Smooth muscle cell (in vitro differentiated cells): ENCODE results near the gene ACAP2. TPM values are rescaled to one million over a fixed set of nuclear protein-coding genes. Genes with fewer than 3 reads are reported as not detected.

Source experiments
- DNase-seq: peaks from one replicate; lab custom pipeline; 2025; ENCODE audit not compliant: unreplicated experiment; lab: John Stamatoyannopoulos, UW
- H2AFZ ChIP-seq: fragments of 200-600 bp; sonication (generic); 2 replicates; pipeline ENCODE4 v1.6.0; 2016; ENCODE audit warnings: antibody characterized with exemption, low read depth, mild to moderate bottlenecking
- H3F3A ChIP-seq: fragments of 200-600 bp; sonication (generic); 2 replicates; pipeline ENCODE4 v1.6.0; 2017; ENCODE audit warnings: antibody characterized with exemption, low read depth
- H3K27ac ChIP-seq: fragments of 200-600 bp; sonication (generic); 2 replicates; pipeline ENCODE4 v1.5.1; 2016; ENCODE audit warnings: low read depth, mild to moderate bottlenecking
- H3K27me3 ChIP-seq: fragments of 200-600 bp; sonication (generic); 2 replicates; pipeline ENCODE4 v1.6.1; 2016; ENCODE audit warnings: low read depth, mild to moderate bottlenecking
- H3K36me3 ChIP-seq: fragments of 200-600 bp; sonication (generic); 2 replicates; pipeline ENCODE4 v1.5.1; 2016; ENCODE audit warnings: low read depth
- H3K4me1 ChIP-seq: fragments of 200-600 bp; sonication (generic); 2 replicates; pipeline ENCODE4 v1.5.1; 2016; ENCODE audit warnings: low read depth
- H3K4me2 ChIP-seq: fragments of 200-600 bp; sonication (generic); 2 replicates; pipeline ENCODE4 v1.6.0; 2016; ENCODE audit warnings: mild to moderate bottlenecking
- H3K4me3 ChIP-seq: fragments of 200-600 bp; sonication (generic); 2 replicates; pipeline ENCODE4 v1.5.1; 2016; ENCODE audit warnings: mild to moderate bottlenecking
- H3K79me2 ChIP-seq: fragments of 200-600 bp; sonication (generic); 2 replicates; pipeline ENCODE4 v1.6.0; 2016; ENCODE audit warnings: low read depth, mild to moderate bottlenecking
- H3K9ac ChIP-seq: fragments of 200-600 bp; sonication (generic); 2 replicates; pipeline ENCODE4 v1.6.0; 2016; ENCODE audit warnings: low read depth
- H3K9me3 ChIP-seq: fragments of 200-600 bp; sonication (generic); replicated peaks from 2 replicates; pipeline ENCODE4 v1.5.1; 2016; ENCODE audit warnings: low read depth
- H4K20me1 ChIP-seq: fragments of 200-600 bp; sonication (generic); 2 replicates; pipeline ENCODE4 v1.6.0; 2016; ENCODE audit warnings: low read depth
- WGBS: methylation state at CpG from one replicate; pipeline ENCODE4 v1.1.7; 2016; ENCODE audit warnings: low lambda C conversion rate; 5-methylcytosine and 5-hydroxymethylcytosine counted together
- polyA plus RNA-seq: library from polyadenylated mRNA; unstranded; fragments of >200 nt; fragmentation: Nextera tagmentation; extraction: Ambion mirVana; gene quantifications from 2 replicates; pipeline ENCODE4 v1.2.1, GENCODE V29; 2016
- total RNA-seq: library from RNA; depleted of rRNA; stranded (reverse); fragments of >200 nt; gene quantifications from 2 replicates; pipeline ENCODE4 v1.2.3, GENCODE V29; 2014
- TF ChIP-seq, protein P1 (sequence below): fragments of 200-600 bp; sonication (generic); IDR thresholded peaks from 2 replicates; pipeline ENCODE4 v1.5.1; 2017; ENCODE audit warnings: borderline replicate concordance, mild to moderate bottlenecking, antibody characterized with exemption; ENCODE audit not compliant: insufficient read depth, poor library complexity, severe bottlenecking

ACAP2 gene
- total and polyA plus RNA-seq, 2 experiments from 2014 or later, result 19.8 to 41.8 TPM

DNA sequence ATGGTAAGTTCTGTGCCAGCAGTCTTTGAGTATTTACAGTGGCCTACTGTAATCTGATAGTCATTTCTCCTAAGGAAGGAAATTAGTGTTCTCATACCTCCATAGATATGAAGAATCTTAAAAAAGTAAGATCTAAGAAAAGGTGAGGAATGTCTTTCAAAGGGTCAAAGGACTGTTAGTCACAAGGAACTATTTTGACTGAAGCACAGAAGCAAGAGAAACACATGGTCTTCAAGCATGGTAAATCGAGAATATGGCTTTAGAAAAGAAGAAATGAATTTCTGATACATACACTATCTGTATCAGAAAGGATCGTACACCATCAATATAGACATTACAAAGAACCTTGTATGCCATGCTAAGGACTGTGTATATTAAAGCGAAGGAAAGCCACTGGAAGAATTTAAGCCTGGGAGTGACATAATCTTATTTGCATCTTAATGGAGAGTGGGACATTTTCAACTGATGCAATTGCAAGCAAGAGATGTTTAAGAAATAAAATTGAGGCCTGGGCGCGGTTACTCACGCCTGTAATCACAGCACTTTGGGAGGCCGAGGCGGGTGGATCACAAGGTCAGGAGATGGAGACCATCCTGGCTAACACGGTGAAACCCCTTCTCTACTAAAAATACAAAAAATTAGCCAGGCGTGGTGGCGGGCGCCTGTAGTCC is 5.5 kb upstream of the ACAP2 start:
- no peak overlapping the region for H3K27ac ChIP-seq
- H3K36me3 ChIP-seq, result no peaks in the 10 kb centered on the region
- H3K4me2 ChIP-seq, result no peak overlapping the region
- H4K20me1 ChIP-seq, result no peaks in the 10 kb centered on the region
- H3K4me1 ChIP-seq, result peaks cover 15% of the 10 kb centered on the region
- H3K9me3 ChIP-seq, result no peaks in the 10 kb centered on the region
- H3K79me2 ChIP-seq, result no peaks in the 10 kb centered on the region
- DNase-seq, result no peak
- no peaks in the 10 kb centered on the region for H3K27me3 ChIP-seq
- H3F3A ChIP-seq, result no peaks in the 10 kb centered on the region
- H3K9ac ChIP-seq, result no peak overlapping the region
- WGBS, result 96% methylated on average over 12 of the region's 12 CpGs
- no peak overlapping the region for H2AFZ ChIP-seq
- TF ChIP-seq, protein P1, sequence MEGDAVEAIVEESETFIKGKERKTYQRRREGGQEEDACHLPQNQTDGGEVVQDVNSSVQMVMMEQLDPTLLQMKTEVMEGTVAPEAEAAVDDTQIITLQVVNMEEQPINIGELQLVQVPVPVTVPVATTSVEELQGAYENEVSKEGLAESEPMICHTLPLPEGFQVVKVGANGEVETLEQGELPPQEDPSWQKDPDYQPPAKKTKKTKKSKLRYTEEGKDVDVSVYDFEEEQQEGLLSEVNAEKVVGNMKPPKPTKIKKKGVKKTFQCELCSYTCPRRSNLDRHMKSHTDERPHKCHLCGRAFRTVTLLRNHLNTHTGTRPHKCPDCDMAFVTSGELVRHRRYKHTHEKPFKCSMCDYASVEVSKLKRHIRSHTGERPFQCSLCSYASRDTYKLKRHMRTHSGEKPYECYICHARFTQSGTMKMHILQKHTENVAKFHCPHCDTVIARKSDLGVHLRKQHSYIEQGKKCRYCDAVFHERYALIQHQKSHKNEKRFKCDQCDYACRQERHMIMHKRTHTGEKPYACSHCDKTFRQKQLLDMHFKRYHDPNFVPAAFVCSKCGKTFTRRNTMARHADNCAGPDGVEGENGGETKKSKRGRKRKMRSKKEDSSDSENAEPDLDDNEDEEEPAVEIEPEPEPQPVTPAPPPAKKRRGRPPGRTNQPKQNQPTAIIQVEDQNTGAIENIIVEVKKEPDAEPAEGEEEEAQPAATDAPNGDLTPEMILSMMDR, result no peak
- no peak overlapping the region for H3K4me3 ChIP-seq

DNA sequence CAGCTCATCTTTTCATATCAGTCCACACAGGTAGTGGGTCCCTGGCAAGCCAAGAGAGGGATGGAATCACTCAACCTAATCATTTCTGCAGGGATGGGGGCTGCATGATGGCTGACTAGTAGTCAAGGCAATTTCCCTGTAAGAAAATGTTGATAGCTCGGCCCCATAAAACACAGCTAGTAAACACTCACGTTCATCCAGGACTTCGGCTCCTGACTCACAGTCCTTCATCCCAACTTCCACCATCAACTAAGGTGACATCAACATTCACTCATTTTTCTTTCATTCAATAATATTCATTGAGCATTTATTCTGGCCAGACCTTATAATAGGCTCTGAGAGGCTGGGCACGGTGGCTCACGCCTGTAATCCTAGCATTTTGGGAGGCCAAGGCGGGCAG is 4.4 kb upstream of the ACAP2 start:
- H2AFZ ChIP-seq, result no peak overlapping the region
- H3K9ac ChIP-seq, result no peak overlapping the region
- no peaks in the 10 kb centered on the region for H3K27me3 ChIP-seq
- no peak overlapping the region for H3K27ac ChIP-seq
- no peak for DNase-seq
- no peak overlapping the region for H3K4me3 ChIP-seq
- no peaks in the 10 kb centered on the region for H3F3A ChIP-seq
- TF ChIP-seq, protein P1, result no peak
- no peak overlapping the region for H3K4me2 ChIP-seq
- WGBS, result 78% methylated on average over 6 of the region's 6 CpGs
- no peaks in the 10 kb centered on the region for H3K9me3 ChIP-seq
- H4K20me1 ChIP-seq, result no peaks in the 10 kb centered on the region
- H3K79me2 ChIP-seq, result no peaks in the 10 kb centered on the region
- peaks cover 17% of the 10 kb centered on the region for H3K4me1 ChIP-seq
- no peaks in the 10 kb centered on the region for H3K36me3 ChIP-seq

DNA sequence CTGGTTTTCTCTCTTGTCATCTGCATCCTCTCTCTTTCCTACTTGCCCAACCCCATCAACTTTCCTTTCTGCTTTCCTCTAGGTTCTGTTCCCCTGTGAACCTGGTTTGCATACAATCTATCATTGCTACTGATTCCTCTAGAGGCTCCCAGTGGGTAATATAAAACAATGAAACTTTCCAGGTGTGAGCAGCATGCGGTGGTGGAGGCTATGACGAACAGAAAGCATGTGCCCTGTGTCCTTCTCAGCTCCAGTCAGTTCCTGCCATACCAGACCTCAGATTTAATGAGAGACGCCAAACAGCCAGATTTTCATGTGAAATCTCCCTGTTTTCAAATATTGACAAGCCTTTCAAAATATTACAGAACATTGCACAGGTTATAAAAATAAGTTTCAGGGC is 3.5 kb upstream of the ACAP2 start:
- TF ChIP-seq, protein P1, result no peak
- Histone ChIP-seq H2AFZ (peak overlapping the region; percentile 57), H3K4me3 (no peak overlapping the region)

GRCh38 chr3:195445885-195446284 is 3.1 kb upstream of the ACAP2 start:
- Histone ChIP-seq H3K9ac (no peak overlapping the region), H2AFZ (peak overlapping the region; percentile 57), H3K27ac (no peak overlapping the region), H3K4me1 (peaks cover 19% of the 10 kb centered on the region), H3K27me3 (no peaks in the 10 kb centered on the region), H3K4me2 (no peak overlapping the region), H3K79me2 (peaks cover 9% of the 10 kb centered on the region), H3K4me3 (no peak overlapping the region), H3K9me3 (no peaks in the 10 kb centered on the region), H3K36me3 (no peaks in the 10 kb centered on the region), H4K20me1 (peaks cover 9% of the 10 kb centered on the region), H3F3A (peaks cover 5% of the 10 kb centered on the region)
- TF ChIP-seq, protein P1, result no peak
- 85% methylated on average over 2 of the region's 2 CpGs for WGBS
- no peak for DNase-seq

More for the DNA sequence above, 3.5 kb upstream of the ACAP2 start:
- Histone ChIP-seq H3F3A (peaks cover under 1% of the 10 kb centered on the region), H3K27ac (no peak overlapping the region), H3K9ac (no peak overlapping the region), H3K4me2 (no peak overlapping the region), H3K79me2 (peaks cover 5% of the 10 kb centered on the region), H3K36me3 (no peaks in the 10 kb centered on the region), H3K27me3 (no peaks in the 10 kb centered on the region), H4K20me1 (peaks cover 5% of the 10 kb centered on the region), H3K4me1 (peaks cover 19% of the 10 kb centered on the region), H3K9me3 (no peaks in the 10 kb centered on the region)
- no peak for DNase-seq
- WGBS, result 90% methylated on average over 3 of the region's 3 CpGs
